NB4 (cell line): Measurements from ENCODE around the gene REEP1.

ENCODE experiments used
- POLR2A ChIP-seq: IDR thresholded peaks from 2 replicates; pipeline ENCODE4 v1.6.1; 2011; ENCODE audit warnings: mild to moderate bottlenecking; ENCODE audit not compliant: insufficient read length; ENCODE audit errors: extremely low read depth
- TF ChIP-seq, protein P1 (sequence below): IDR thresholded peaks from one replicate; pipeline ENCODE4 v1.5.1; 2012; ENCODE audit warnings: low read depth, low read length

- no peak for TF ChIP-seq POLR2A
- TF ChIP-seq, protein P1, sequence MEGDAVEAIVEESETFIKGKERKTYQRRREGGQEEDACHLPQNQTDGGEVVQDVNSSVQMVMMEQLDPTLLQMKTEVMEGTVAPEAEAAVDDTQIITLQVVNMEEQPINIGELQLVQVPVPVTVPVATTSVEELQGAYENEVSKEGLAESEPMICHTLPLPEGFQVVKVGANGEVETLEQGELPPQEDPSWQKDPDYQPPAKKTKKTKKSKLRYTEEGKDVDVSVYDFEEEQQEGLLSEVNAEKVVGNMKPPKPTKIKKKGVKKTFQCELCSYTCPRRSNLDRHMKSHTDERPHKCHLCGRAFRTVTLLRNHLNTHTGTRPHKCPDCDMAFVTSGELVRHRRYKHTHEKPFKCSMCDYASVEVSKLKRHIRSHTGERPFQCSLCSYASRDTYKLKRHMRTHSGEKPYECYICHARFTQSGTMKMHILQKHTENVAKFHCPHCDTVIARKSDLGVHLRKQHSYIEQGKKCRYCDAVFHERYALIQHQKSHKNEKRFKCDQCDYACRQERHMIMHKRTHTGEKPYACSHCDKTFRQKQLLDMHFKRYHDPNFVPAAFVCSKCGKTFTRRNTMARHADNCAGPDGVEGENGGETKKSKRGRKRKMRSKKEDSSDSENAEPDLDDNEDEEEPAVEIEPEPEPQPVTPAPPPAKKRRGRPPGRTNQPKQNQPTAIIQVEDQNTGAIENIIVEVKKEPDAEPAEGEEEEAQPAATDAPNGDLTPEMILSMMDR, result no peak
Measured at GRCh38 chr2:86243950-86244733, 93.3 kb downstream of the REEP1 start.
